ENCODE results near the gene REC8. TPM values are rescaled to one million over a fixed set of nuclear protein-coding genes. Genes with fewer than 3 reads are reported as not detected.

The REC8 gene
- total RNA-seq, 1 experiment from 2014 or later: 8.4 TPM

DNA sequence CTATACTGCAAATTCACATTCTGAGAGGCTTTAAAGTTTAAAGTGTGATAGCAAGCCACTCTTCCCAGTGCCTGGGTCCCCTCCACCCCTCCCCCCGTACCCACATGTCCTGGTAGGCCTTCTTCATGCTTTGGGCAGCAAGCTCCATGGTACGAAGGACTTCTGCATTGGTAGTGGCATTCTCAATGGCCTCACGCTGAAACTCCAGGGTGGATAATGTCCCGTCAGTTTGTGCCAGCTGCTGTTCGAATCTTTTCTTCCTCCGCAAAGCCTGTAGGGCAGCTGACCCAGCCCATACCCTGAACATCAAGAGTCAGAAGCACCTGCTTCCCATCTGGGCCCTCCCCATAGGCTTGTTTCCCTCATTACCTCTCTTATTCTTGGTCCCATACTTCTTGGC lies 39.4 kb downstream of the REC8 start:
- DNase-seq (ENCODE audit: low spot score): no peak
- POLR2A ChIA-PET (ENCODE audit: low non-redundant PET): no interaction called here
- intact Hi-C loops (cut with micrococcal nuclease; ENCODE audit: unreplicated experiment): no loop called here

DNA sequence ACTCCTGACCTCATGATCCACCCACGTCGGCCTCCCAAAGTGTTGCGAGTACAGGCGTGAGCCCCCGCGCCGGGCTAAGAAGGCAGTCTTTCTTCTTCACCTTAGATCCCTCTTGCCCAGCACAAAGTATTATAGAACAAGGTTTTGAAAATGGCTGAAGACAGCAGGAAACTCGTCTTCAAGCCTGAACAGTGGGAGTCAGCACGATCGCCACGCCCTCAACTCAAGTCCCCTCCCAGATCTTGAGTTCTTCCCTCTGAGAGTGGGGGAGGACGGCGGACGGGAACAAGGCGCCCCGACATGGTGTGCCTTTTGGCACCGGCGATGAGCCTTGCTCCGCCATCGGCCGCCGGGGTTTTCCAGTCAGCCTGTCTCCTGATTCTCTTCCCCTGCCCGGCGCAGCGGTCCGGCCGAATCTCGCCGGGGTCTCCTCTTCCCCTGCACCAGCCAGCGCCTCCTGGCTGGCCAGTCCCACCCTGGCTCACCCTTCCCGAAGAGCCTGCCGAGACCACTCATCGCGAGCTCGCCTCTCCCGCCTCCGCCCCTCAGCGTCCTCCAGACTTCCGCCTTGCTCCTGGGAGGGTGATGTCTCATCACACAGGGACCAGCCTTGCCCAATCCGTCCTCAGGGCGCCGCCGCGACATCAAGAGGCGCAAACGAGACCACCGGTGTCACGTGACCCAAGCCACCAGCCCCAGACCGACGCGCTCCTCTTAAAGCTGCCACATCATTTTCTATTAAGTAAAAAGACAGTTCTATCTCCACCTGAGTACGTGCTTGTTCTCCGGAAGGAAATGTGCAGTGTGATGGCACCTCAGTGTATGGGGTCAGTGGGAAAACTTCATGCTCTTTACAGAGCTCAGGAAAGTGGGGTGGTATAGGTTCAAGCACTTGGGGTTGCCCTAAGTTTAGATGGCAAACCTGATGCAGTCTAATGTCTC lies 41.3 kb downstream of the REC8 start, which contains the start of gene CHMP4A:
CHMP4A (minus strand) TSS at position 565 of the 942 bp plus-strand sequence; CDS start at position 516, 49 bp downstream.
- H3K36me3 ChIP-seq (ENCODE audit: insufficient read depth, low read length, poor library complexity, severe bottlenecking): peaks cover 28% of the 10 kb centered on the region
- ChIA-PET POLR2A (ENCODE audit: low non-redundant PET) (interaction anchor here (0.9 kb wide), 1 partner anchor 17 kb away, joined by 3 read pairs; the partner anchor contains the start of gene TM9SF1), CTCF (no interaction called here)
- no peaks in the 10 kb centered on the region for H3K9me3 ChIP-seq (ENCODE audit: low read depth, low read length, poor library complexity, severe bottlenecking)
- BruUV-seq (replicated peaks): no TSS peak
- intact Hi-C loops (cut with micrococcal nuclease; ENCODE audit: unreplicated experiment): loop anchor here (1.0 kb wide), 1 partner anchor 19 kb away; the partner anchor contains the start of genes GMPR2 and NEDD8
- H3K4me3 ChIP-seq (ENCODE audit: low read depth, low read length, poor library complexity, severe bottlenecking): peak within 1 kb of the TSS; percentile 58
- no peak for TF ChIP-seq EZH2 (IDR thresholded peaks at IDR 0.05; ENCODE audit: borderline replicate concordance, low read depth, low read length, poor library complexity, severe bottlenecking)
- TF ChIP-seq, protein P1, sequence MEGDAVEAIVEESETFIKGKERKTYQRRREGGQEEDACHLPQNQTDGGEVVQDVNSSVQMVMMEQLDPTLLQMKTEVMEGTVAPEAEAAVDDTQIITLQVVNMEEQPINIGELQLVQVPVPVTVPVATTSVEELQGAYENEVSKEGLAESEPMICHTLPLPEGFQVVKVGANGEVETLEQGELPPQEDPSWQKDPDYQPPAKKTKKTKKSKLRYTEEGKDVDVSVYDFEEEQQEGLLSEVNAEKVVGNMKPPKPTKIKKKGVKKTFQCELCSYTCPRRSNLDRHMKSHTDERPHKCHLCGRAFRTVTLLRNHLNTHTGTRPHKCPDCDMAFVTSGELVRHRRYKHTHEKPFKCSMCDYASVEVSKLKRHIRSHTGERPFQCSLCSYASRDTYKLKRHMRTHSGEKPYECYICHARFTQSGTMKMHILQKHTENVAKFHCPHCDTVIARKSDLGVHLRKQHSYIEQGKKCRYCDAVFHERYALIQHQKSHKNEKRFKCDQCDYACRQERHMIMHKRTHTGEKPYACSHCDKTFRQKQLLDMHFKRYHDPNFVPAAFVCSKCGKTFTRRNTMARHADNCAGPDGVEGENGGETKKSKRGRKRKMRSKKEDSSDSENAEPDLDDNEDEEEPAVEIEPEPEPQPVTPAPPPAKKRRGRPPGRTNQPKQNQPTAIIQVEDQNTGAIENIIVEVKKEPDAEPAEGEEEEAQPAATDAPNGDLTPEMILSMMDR (conservative IDR thresholded peaks at IDR 0.05; ENCODE audit: low read depth, low read length): no peak
- DNase-seq (ENCODE audit: low spot score): peak; percentile 99
- H3K27ac ChIP-seq (ENCODE audit: low read depth, low read length, poor library complexity, severe bottlenecking): peak within 1 kb of the TSS; percentile 90
- peaks cover 9% of the 10 kb centered on the region for H3K4me1 ChIP-seq (ENCODE audit: insufficient read depth, low read length, poor library complexity, severe bottlenecking)
- no peaks in the 10 kb centered on the region for H3K27me3 ChIP-seq (replicated peaks; ENCODE audit: insufficient read depth, low read depth, low read length, poor library complexity)

More for the DNA sequence above, 39.4 kb downstream of the REC8 start:
- Histone ChIP-seq H3K36me3 (ENCODE audit: insufficient read depth, low read length, poor library complexity, severe bottlenecking) (peaks cover 24% of the 10 kb centered on the region), H3K4me1 (ENCODE audit: insufficient read depth, low read length, poor library complexity, severe bottlenecking) (peaks cover 9% of the 10 kb centered on the region), H3K27ac (ENCODE audit: low read depth, low read length, poor library complexity, severe bottlenecking) (no peak overlapping the region), H3K9me3 (ENCODE audit: low read depth, low read length, poor library complexity, severe bottlenecking) (no peaks in the 10 kb centered on the region), H3K27me3 (replicated peaks; ENCODE audit: insufficient read depth, low read depth, low read length, poor library complexity) (no peaks in the 10 kb centered on the region), H3K4me3 (ENCODE audit: low read depth, low read length, poor library complexity, severe bottlenecking) (no peak overlapping the region)
- no TSS peak for BruUV-seq (replicated peaks)
- TF ChIP-seq, protein P1 (conservative IDR thresholded peaks at IDR 0.05; ENCODE audit: low read depth, low read length): no peak
- TF ChIP-seq EZH2 (IDR thresholded peaks at IDR 0.05; ENCODE audit: borderline replicate concordance, low read depth, low read length, poor library complexity, severe bottlenecking): no peak
- CTCF ChIA-PET: no interaction called here

DNA sequence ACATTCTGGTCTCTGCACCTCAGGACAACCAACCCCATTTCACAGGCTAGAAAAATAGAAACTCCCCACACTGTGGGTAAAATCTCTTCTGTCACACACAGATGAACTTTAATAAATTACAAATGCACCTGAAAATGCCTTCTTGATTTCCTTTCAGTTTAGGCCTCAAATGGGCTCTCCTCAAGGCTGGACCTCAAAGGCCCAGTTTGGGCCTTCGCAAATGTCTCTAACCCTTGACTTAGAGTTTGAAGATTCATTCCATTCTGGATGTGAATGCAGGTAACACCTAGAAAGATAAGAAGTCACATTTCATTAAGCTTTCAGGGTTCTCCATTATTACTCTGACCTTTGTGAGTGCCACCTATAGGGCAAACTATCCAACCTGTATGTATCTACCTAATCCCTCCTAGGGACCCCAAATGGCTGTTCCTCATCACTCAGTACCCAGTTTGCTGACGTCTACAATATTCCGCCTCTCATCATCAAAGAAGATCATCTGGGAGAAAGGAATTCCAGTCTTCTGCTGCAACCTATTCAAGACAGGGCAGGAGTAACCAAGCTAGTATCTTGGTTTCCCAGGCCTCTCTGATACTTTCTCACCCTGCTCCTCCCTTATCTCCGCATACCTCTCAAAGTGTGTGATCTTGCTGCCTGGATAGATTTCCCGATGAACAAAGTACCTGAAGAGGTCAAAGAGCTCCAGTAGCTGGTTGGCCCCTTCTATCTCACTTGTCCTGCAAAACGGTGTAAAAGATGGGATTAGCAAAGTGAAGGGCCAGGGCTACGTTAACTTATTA lies 42.2 kb downstream of the REC8 start:
- peak overlapping the region; percentile 58 for H3K4me3 ChIP-seq (ENCODE audit: low read depth, low read length, poor library complexity, severe bottlenecking)
- H3K27ac ChIP-seq (ENCODE audit: low read depth, low read length, poor library complexity, severe bottlenecking): peak overlapping the region; percentile 90
- TSS peak; percentile 87 for BruUV-seq (replicated peaks)
- H3K4me1 ChIP-seq (ENCODE audit: insufficient read depth, low read length, poor library complexity, severe bottlenecking): peaks cover 9% of the 10 kb centered on the region
- peaks cover 27% of the 10 kb centered on the region for H3K36me3 ChIP-seq (ENCODE audit: insufficient read depth, low read length, poor library complexity, severe bottlenecking)
- ChIA-PET POLR2A (ENCODE audit: low non-redundant PET) (no interaction called here), CTCF (no interaction called here)
- H3K27me3 ChIP-seq (replicated peaks; ENCODE audit: insufficient read depth, low read depth, low read length, poor library complexity): no peaks in the 10 kb centered on the region
- no peaks in the 10 kb centered on the region for H3K9me3 ChIP-seq (ENCODE audit: low read depth, low read length, poor library complexity, severe bottlenecking)
- intact Hi-C loops (cut with micrococcal nuclease; ENCODE audit: unreplicated experiment): loop anchor here (1.0 kb wide), 1 partner anchor 18 kb away; the partner anchor contains the start of genes GMPR2 and NEDD8
- TF ChIP-seq, protein P1 (conservative IDR thresholded peaks at IDR 0.05; ENCODE audit: low read depth, low read length): no peak
- TF ChIP-seq EZH2 (IDR thresholded peaks at IDR 0.05; ENCODE audit: borderline replicate concordance, low read depth, low read length, poor library complexity, severe bottlenecking): no peak
- no peak for DNase-seq (ENCODE audit: low spot score)
